ENCODE measurements around the gene GMPS.
A peak's percentile ranks its signal among the peaks of the same experiment; 100 is the strongest.

GMPS gene

DNA sequence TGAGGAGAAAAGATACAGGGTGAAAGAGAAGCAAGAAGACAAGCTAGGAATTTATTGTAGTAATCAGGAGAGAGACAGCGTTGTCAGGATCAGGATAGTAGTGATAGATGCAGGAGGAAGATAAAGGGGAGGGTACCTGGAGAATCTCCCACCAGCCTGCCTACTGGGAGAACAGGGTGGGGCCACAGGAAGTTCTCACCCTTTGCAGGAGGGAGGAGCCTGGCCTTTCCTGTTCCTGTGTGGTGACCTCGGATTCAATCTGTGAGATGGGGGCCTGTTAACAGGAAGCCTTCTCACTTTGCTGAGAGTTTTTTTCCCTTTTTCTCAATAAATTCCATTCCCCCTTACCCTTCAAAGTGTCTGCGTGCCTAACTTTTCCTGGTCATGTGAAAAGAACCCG is 37.6 kb downstream of the GMPS start:
- Histone ChIP-seq H3K36me3 (ENCODE audit: control insufficient read depth, insufficient read depth, low read length, severe bottlenecking) (peaks cover 40% of the 10 kb centered on the region), H3K27me3 (replicated peaks; ENCODE audit: control insufficient read depth, insufficient read depth, low read length) (no peaks in the 10 kb centered on the region)
- DNase-seq (ENCODE audit: low read depth) = no peak

DNA sequence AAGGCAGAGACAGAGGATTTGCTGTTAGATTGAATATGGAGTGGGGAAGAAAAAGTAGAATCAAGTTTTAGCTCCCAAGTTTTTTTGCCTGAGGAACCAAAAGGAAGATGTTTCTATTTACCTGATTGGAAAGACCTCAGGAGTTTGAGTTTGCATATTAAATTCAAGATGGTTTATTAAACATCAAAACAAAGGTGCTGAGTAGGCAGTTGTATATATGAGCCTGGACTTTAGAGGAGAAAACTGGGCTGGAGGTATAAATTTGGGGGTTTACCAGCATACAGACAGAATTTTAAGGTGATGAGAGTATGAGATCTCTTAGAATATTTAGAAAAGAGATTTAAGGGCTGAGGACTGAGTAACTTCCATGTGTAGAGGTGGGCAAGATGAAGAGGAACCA is 38.2 kb downstream of the GMPS start:
- Histone ChIP-seq H3K9me3 (ENCODE audit: control insufficient read depth, low read length) (no peaks in the 10 kb centered on the region), H3K4me3 (ENCODE audit: low read length) (no peak overlapping the region), H3K27me3 (replicated peaks; ENCODE audit: control insufficient read depth, insufficient read depth, low read length) (no peaks in the 10 kb centered on the region), H3K4me1 (ENCODE audit: control insufficient read depth, insufficient read depth, low read length) (peaks cover 17% of the 10 kb centered on the region), H3K9ac (ENCODE audit: low read length) (no peak overlapping the region), H3K36me3 (ENCODE audit: control insufficient read depth, insufficient read depth, low read length, severe bottlenecking) (peaks cover 37% of the 10 kb centered on the region)
- DNase-seq (ENCODE audit: low read depth) = no peak

More for the DNA sequence above, 37.6 kb downstream of the GMPS start:
- no peaks in the 10 kb centered on the region for H3K9me3 ChIP-seq (ENCODE audit: control insufficient read depth, low read length)
- H3K4me1 ChIP-seq (ENCODE audit: control insufficient read depth, insufficient read depth, low read length) = peaks cover 14% of the 10 kb centered on the region
- H3K9ac ChIP-seq (ENCODE audit: low read length) = no peak overlapping the region
- H3K4me3 ChIP-seq (ENCODE audit: low read length) = no peak overlapping the region

DNA sequence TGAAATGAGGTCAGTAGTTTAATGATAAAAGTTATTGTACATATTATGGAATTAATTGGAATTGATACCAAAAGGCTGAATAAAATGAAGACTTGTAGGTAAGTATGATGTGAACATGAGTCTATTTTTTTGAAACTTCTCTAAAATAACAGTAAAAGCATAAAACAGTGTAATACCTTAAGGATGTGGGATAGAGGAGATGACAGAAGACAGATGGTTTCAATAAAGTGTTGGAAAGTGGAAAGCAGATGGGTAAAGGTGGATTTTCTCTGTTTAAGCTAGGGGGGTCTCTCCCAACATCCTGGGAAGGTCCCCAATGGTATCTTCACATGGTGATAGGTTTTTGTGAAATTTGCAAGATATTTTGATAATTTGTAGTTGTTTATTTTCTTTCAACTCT is 41.6 kb downstream of the GMPS start:
- Histone ChIP-seq H3K27me3 (replicated peaks; ENCODE audit: control insufficient read depth, insufficient read depth, low read length) (no peaks in the 10 kb centered on the region), H3K9ac (ENCODE audit: low read length) (peak overlapping the region; percentile 20), H3K36me3 (ENCODE audit: control insufficient read depth, insufficient read depth, low read length, severe bottlenecking) (peaks cover 44% of the 10 kb centered on the region), H3K4me1 (ENCODE audit: control insufficient read depth, insufficient read depth, low read length) (peaks cover 17% of the 10 kb centered on the region), H3K9me3 (ENCODE audit: control insufficient read depth, low read length) (no peaks in the 10 kb centered on the region), H3K4me3 (ENCODE audit: low read length) (peak overlapping the region; percentile 16)
- DNase-seq (ENCODE audit: low read depth) = peak; percentile 10

DNA sequence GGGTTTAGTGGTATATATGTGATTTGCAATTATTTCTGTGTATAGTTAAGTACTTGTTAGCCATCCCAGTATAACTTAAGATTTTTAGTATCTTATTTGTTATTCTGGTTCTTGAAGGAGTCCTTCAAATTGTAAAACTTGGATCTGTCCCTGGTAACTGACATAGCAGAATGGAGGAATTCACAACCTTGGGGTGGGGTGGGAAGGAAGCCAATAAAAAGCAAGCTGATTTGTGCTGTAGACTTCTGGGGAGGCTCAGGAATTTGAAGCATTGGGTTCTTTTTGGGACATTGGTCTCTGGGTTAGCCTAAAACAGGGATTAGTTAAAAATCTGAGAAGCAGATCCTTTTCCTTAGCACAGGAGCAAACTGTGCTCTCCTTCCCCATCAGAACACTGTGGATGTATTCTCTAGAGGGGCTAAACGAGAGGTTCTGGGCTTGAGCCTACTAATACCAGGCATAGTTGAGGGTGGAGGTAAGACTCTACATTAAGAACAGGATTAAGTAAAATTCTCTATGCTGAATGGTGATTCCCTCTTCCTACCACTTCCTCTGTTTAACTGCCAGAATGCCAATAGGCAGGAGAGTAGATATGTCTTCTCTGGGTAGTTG is 42.2 kb downstream of the GMPS start:
- peak; percentile 61 for DNase-seq (ENCODE audit: low read depth)
- peak overlapping the region; percentile 45 for H3K9ac ChIP-seq (ENCODE audit: low read length)
- no peaks in the 10 kb centered on the region for H3K9me3 ChIP-seq (ENCODE audit: control insufficient read depth, low read length)
- peak overlapping the region; percentile 23 for H3K4me3 ChIP-seq (ENCODE audit: low read length)
- peaks cover 17% of the 10 kb centered on the region for H3K4me1 ChIP-seq (ENCODE audit: control insufficient read depth, insufficient read depth, low read length)
- H3K36me3 ChIP-seq (ENCODE audit: control insufficient read depth, insufficient read depth, low read length, severe bottlenecking) = peaks cover 50% of the 10 kb centered on the region
- H3K27me3 ChIP-seq (replicated peaks; ENCODE audit: control insufficient read depth, insufficient read depth, low read length) = no peaks in the 10 kb centered on the region

DNA sequence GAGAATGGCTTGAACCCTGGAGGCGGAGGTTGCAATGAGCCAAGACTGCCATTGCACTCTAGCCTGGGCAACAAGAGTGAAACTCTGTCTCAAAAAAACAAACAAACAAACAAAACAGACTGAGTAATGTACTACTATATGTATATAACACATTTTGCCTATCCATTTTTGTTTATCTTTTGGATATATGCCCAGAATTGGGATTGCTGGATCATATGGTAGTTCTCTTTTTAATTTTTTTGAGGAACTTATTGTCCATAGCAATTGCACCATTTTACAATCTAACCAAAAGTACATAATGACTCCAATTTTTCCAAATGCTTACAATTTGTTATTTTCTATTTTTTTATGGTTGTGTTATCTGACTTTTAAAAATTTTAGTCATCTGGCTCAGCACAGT is 47.3 kb downstream of the GMPS start:
- Histone ChIP-seq H3K4me1 (ENCODE audit: control insufficient read depth, insufficient read depth, low read length) (peaks cover 6% of the 10 kb centered on the region), H3K9me3 (ENCODE audit: control insufficient read depth, low read length) (no peaks in the 10 kb centered on the region), H3K9ac (ENCODE audit: low read length) (no peak overlapping the region), H3K27me3 (replicated peaks; ENCODE audit: control insufficient read depth, insufficient read depth, low read length) (no peaks in the 10 kb centered on the region), H3K4me3 (ENCODE audit: low read length) (no peak overlapping the region), H3K36me3 (ENCODE audit: control insufficient read depth, insufficient read depth, low read length, severe bottlenecking) (peaks cover 55% of the 10 kb centered on the region)
- no peak for DNase-seq (ENCODE audit: low read depth)

DNA sequence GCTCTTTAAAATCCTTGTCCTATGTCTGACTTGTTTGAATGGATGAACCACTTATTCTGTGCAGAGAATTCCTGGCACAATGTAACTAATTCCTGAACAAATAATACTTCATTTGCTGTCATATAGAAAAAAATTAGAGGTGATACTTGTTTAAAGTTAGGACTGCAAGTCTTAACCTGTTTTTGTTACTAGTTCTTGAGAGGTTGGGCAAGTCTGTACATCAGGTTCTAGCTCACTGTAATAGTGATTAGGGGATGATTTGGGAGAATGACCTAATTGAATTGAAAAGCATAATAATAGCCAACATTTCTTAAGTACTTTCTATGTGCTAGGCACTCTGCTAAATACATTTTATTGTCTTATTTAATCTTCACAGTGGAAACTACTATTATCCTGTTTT is 49.3 kb downstream of the GMPS start:
- Histone ChIP-seq H3K9ac (ENCODE audit: low read length) (no peak overlapping the region), H3K36me3 (ENCODE audit: control insufficient read depth, insufficient read depth, low read length, severe bottlenecking) (peaks cover 58% of the 10 kb centered on the region), H3K4me1 (ENCODE audit: control insufficient read depth, insufficient read depth, low read length) (no peaks in the 10 kb centered on the region), H3K27me3 (replicated peaks; ENCODE audit: control insufficient read depth, insufficient read depth, low read length) (no peaks in the 10 kb centered on the region), H3K4me3 (ENCODE audit: low read length) (no peak overlapping the region), H3K9me3 (ENCODE audit: control insufficient read depth, low read length) (no peaks in the 10 kb centered on the region)
- no peak for DNase-seq (ENCODE audit: low read depth)

DNA sequence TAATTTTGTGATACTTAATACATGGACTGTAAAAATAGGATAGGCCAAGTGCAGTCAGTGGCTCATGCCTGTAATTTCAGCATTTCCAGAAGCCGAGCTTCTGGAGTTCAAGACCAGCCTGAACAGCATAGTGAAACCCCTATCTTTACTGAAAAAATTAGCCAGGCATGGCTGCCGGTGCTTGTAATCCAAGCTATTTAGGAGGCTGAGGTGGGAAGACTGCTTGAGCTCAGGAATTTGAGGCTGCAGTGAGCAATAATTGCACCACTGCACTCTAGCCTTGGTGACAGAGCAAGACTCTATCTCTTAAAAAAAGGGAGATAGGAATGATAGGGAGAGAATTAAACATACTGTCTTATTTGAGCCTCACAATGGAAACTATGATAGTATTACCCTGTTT is 51.0 kb downstream of the GMPS start:
- H3K9me3 ChIP-seq (ENCODE audit: control insufficient read depth, low read length) = no peaks in the 10 kb centered on the region
- H3K4me1 ChIP-seq (ENCODE audit: control insufficient read depth, insufficient read depth, low read length) = no peaks in the 10 kb centered on the region
- H3K4me3 ChIP-seq (ENCODE audit: low read length) = no peak overlapping the region
- no peak overlapping the region for H3K9ac ChIP-seq (ENCODE audit: low read length)
- peaks cover 55% of the 10 kb centered on the region for H3K36me3 ChIP-seq (ENCODE audit: control insufficient read depth, insufficient read depth, low read length, severe bottlenecking)
- DNase-seq (ENCODE audit: low read depth) = no peak
- no peaks in the 10 kb centered on the region for H3K27me3 ChIP-seq (replicated peaks; ENCODE audit: control insufficient read depth, insufficient read depth, low read length)

DNA sequence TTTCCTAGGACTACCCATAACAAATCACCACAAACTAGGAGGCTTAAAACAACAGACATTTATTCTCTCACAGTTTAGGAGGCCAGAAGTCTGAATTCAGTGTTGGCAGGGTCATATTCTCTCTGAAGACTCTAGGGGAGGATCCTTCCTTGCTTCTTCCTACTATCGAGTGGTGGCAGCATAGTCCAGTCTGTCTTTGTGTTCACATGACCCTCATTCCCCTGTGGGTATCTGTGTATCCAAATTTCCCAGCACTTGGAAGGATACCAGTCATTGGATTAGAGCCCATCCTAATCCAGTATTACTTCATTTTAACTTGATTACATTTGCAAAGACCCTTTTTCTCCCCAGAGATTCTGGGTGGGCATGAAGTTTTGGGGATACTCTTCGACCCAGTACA is 63.8 kb downstream of the GMPS start:
- peaks cover 35% of the 10 kb centered on the region for H3K36me3 ChIP-seq (ENCODE audit: control insufficient read depth, insufficient read depth, low read length, severe bottlenecking)
- no peaks in the 10 kb centered on the region for H3K27me3 ChIP-seq (replicated peaks; ENCODE audit: control insufficient read depth, insufficient read depth, low read length)
- no peak overlapping the region for H3K9ac ChIP-seq (ENCODE audit: low read length)
- no peak for DNase-seq (ENCODE audit: low read depth)
- peaks cover 15% of the 10 kb centered on the region for H3K4me1 ChIP-seq (ENCODE audit: control insufficient read depth, insufficient read depth, low read length)
- no peaks in the 10 kb centered on the region for H3K9me3 ChIP-seq (ENCODE audit: control insufficient read depth, low read length)
- H3K4me3 ChIP-seq (ENCODE audit: low read length) = no peak overlapping the region

DNA sequence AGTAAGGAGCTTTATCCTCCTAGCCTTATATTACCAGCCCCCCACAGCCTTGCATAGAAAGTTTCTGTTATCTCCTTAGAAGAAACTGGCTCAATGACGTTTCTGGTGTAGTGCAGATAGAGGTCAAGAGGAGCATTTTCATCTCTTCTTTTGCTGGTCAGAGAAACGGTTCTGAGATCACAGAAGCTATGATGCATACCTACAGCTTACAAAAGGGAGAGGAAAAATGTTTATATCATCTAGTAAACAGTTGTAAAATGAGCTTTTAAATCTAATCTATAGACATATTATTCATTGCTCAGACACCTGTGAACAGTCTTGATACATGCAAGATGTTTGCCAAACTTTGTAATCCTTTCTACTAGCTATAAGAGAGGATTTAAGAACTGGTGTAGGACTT is 68.0 kb downstream of the GMPS start:
- peaks cover 35% of the 10 kb centered on the region for H3K36me3 ChIP-seq (ENCODE audit: control insufficient read depth, insufficient read depth, low read length, severe bottlenecking)
- DNase-seq (ENCODE audit: low read depth) = no peak

DNA sequence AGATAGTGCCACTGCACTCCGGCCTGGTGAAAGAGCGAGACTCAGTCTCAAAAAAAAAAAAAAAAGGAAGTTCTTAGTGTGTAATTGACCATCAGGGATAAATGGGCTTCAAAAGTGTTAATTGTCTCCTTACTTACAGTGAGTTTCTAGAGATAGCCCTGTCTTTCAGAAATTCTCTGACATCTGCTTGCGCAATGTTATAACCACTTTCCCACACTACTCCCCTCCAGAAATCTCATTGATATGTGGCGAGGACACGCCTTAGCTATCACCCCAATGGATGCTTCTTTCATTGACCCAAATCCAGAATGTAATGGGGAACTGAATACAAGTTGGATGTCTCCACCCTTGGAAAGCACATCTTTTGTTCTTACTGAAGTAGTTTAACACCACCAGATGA is 70.9 kb downstream of the GMPS start:
- no peak for DNase-seq (ENCODE audit: low read depth)
- Histone ChIP-seq H3K9me3 (ENCODE audit: control insufficient read depth, low read length) (no peaks in the 10 kb centered on the region), H3K27me3 (replicated peaks; ENCODE audit: control insufficient read depth, insufficient read depth, low read length) (no peaks in the 10 kb centered on the region), H3K4me3 (ENCODE audit: low read length) (no peak overlapping the region), H3K36me3 (ENCODE audit: control insufficient read depth, insufficient read depth, low read length, severe bottlenecking) (peaks cover 29% of the 10 kb centered on the region), H3K9ac (ENCODE audit: low read length) (no peak overlapping the region), H3K4me1 (ENCODE audit: control insufficient read depth, insufficient read depth, low read length) (peaks cover 7% of the 10 kb centered on the region)

More for the DNA sequence above, 68.0 kb downstream of the GMPS start:
- peaks cover 12% of the 10 kb centered on the region for H3K4me1 ChIP-seq (ENCODE audit: control insufficient read depth, insufficient read depth, low read length)
- no peak overlapping the region for H3K4me3 ChIP-seq (ENCODE audit: low read length)
- no peaks in the 10 kb centered on the region for H3K27me3 ChIP-seq (replicated peaks; ENCODE audit: control insufficient read depth, insufficient read depth, low read length)
- H3K9ac ChIP-seq (ENCODE audit: low read length) = no peak overlapping the region
- H3K9me3 ChIP-seq (ENCODE audit: control insufficient read depth, low read length) = no peaks in the 10 kb centered on the region

DNA sequence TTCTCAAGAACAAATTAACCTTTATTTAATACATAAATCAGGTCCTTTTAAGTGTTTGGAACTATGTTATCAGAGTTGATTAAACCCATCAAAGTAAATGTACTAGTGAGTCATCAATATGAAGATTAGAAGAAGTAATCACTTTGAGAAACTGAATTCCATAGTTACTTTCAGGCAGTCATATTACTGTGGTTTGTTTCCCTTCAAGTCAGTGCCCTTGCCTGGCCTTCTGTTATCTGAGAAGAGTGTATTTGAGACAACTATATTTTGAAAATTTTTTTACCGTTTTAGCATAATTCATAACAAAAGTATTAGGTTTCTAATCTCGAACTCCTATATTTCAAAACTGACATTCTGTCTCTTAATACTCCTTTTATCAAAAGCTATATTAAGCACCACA is 73.6 kb downstream of the GMPS start:
- no peak overlapping the region for H3K9ac ChIP-seq (ENCODE audit: low read length)
- no peaks in the 10 kb centered on the region for H3K9me3 ChIP-seq (ENCODE audit: control insufficient read depth, low read length)
- peaks cover 20% of the 10 kb centered on the region for H3K4me1 ChIP-seq (ENCODE audit: control insufficient read depth, insufficient read depth, low read length)
- H3K27me3 ChIP-seq (replicated peaks; ENCODE audit: control insufficient read depth, insufficient read depth, low read length) = no peaks in the 10 kb centered on the region
- DNase-seq (ENCODE audit: low read depth) = no peak
- H3K4me3 ChIP-seq (ENCODE audit: low read length) = no peak overlapping the region
- H3K36me3 ChIP-seq (ENCODE audit: control insufficient read depth, insufficient read depth, low read length, severe bottlenecking) = peaks cover 6% of the 10 kb centered on the region

DNA sequence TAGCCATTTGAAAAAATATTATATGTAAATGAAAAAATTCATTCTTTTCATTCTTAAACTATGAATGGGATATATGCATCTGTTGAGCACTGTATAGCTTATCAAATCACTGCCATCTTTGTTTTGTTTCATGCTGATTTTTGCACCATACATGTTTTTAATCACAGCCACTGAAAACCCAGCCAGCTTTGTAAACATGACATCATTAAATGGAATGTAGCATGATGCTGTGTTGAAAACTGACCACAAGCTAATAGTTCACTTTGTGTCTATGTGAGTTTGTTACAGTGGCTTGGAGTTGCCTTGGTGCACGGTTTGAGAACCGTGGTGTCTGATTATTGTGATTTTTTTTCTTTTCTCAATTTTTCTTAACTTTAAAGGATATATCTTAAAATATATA is 75.7 kb downstream of the GMPS start:
- peak overlapping the region; percentile 15 for H3K9ac ChIP-seq (ENCODE audit: low read length)
- DNase-seq (ENCODE audit: low read depth) = peak; percentile 86
- peaks cover 27% of the 10 kb centered on the region for H3K4me1 ChIP-seq (ENCODE audit: control insufficient read depth, insufficient read depth, low read length)
- H3K4me3 ChIP-seq (ENCODE audit: low read length) = peak overlapping the region; percentile 49
- no peaks in the 10 kb centered on the region for H3K9me3 ChIP-seq (ENCODE audit: control insufficient read depth, low read length)
- H3K36me3 ChIP-seq (ENCODE audit: control insufficient read depth, insufficient read depth, low read length, severe bottlenecking) = no peaks in the 10 kb centered on the region
- H3K27me3 ChIP-seq (replicated peaks; ENCODE audit: control insufficient read depth, insufficient read depth, low read length) = no peaks in the 10 kb centered on the region
